ENCODE data around the gene NF2.

GRCh38 chr22:29570912-29571549 is 32.4 kb upstream of the NF2 start:
- TF ChIP-seq REST (IDR thresholded peaks at IDR 0.05; ENCODE audit: insufficient read depth in 1 of 2, low read depth in 2 of 2, low read length in 1 of 2) (no peak), SIN3A (IDR thresholded peaks at IDR 0.05; ENCODE audit: borderline replicate concordance, insufficient read depth, low read depth, low read length) (no peak), POLR2AphosphoS5 (IDR thresholded peaks at IDR 0.05; ENCODE audit: low read depth, low read length) (no peak), TCF7L2 (IDR thresholded peaks at IDR 0.05; ENCODE audit: low read depth, low read length) (no peak)
- TF ChIP-seq, protein P1, sequence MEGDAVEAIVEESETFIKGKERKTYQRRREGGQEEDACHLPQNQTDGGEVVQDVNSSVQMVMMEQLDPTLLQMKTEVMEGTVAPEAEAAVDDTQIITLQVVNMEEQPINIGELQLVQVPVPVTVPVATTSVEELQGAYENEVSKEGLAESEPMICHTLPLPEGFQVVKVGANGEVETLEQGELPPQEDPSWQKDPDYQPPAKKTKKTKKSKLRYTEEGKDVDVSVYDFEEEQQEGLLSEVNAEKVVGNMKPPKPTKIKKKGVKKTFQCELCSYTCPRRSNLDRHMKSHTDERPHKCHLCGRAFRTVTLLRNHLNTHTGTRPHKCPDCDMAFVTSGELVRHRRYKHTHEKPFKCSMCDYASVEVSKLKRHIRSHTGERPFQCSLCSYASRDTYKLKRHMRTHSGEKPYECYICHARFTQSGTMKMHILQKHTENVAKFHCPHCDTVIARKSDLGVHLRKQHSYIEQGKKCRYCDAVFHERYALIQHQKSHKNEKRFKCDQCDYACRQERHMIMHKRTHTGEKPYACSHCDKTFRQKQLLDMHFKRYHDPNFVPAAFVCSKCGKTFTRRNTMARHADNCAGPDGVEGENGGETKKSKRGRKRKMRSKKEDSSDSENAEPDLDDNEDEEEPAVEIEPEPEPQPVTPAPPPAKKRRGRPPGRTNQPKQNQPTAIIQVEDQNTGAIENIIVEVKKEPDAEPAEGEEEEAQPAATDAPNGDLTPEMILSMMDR (IDR thresholded peaks at IDR 0.05) = no peak
